Neuronal stem cell (in vitro differentiated cells): ENCODE results near the gene SCAMP2.
A peak's percentile ranks its signal among the peaks of the same experiment; 100 is the strongest.

Experiments used
- DNase-seq: peaks from one replicate; pipeline ENCODE4 v3.0.0-alpha.2; 2013; ENCODE audit warnings: low spot score
- H2AFZ ChIP-seq: one replicate; pipeline ENCODE4 v1.6.1; 2013; ENCODE audit warnings: mild to moderate bottlenecking, low read length, inconsistent platforms
- H2AK5ac ChIP-seq: 2 replicates; pipeline ENCODE4 v1.6.1; 2013; ENCODE audit warnings: low read depth, mild to moderate bottlenecking, inconsistent platforms, low read length, moderate library complexity, mixed read lengths
- H2BK120ac ChIP-seq: 2 replicates; pipeline ENCODE4 v1.6.1; 2013; ENCODE audit warnings: low read depth, mild to moderate bottlenecking, inconsistent platforms, low read length, moderate library complexity, mixed read lengths
- H2BK12ac ChIP-seq: one replicate; pipeline ENCODE4 v1.6.1; 2013; ENCODE audit warnings: low read length, inconsistent platforms
- H2BK15ac ChIP-seq: 2 replicates; pipeline ENCODE4 v1.6.1; 2013; ENCODE audit warnings: mild to moderate bottlenecking, low read length, inconsistent platforms, mixed read lengths
- H2BK5ac ChIP-seq: one replicate; pipeline ENCODE4 v1.6.1; 2013; ENCODE audit warnings: inconsistent platforms, mild to moderate bottlenecking, low read length, moderate library complexity
- H3K14ac ChIP-seq: one replicate; pipeline ENCODE4 v1.6.1; 2013; ENCODE audit warnings: low read length, inconsistent platforms
- H3K18ac ChIP-seq: 2 replicates; pipeline ENCODE4 v1.6.1; 2013; ENCODE audit warnings: low read length, inconsistent platforms
- H3K23ac ChIP-seq: 2 replicates; pipeline ENCODE4 v1.6.1; 2013; ENCODE audit warnings: low read depth, mild to moderate bottlenecking, mixed read lengths, low read length, inconsistent platforms; ENCODE audit not compliant: poor library complexity
- H3K27ac ChIP-seq: replicated peaks from 3 replicates; pipeline ENCODE4 v1.5.1; 2013; ENCODE audit warnings: low read length, inconsistent platforms
- H3K27me3 ChIP-seq, 3 experiments: 2 replicates each; pipeline ENCODE4 v1.6.1; 2013; ENCODE audit warnings: low read length in 3 of 3, mild to moderate bottlenecking in 2 of 3, inconsistent platforms in 1 of 3, low read depth in 1 of 3, mixed read lengths in 1 of 3, moderate library complexity in 1 of 3; ENCODE audit not compliant: control insufficient read depth in 3 of 3, insufficient read depth in 3 of 3
- H3K36me3 ChIP-seq, 2 donors: replicated peaks in 1 of 2; 2 replicates each; pipeline ENCODE4 v1.6.1; 2013; ENCODE audit warnings: low read length in 2 of 2; ENCODE audit not compliant: control insufficient read depth in 2 of 2, insufficient read depth in 2 of 2
- H3K4ac ChIP-seq: 2 replicates; pipeline ENCODE4 v1.6.1; 2013; ENCODE audit warnings: inconsistent platforms, mild to moderate bottlenecking, low read length, moderate library complexity
- H3K4me1 ChIP-seq, 2 donors: 1 replicate in 1 of 2; 2 replicates in 1 of 2; pipeline ENCODE4 v1.6.1; 2013; ENCODE audit warnings: low read length in 2 of 2, low read depth in 1 of 2; ENCODE audit not compliant: control insufficient read depth in 2 of 2, insufficient read depth in 1 of 2
- H3K4me2 ChIP-seq: one replicate; pipeline ENCODE4 v1.6.1; 2013; ENCODE audit warnings: mild to moderate bottlenecking, low read length, inconsistent platforms; ENCODE audit not compliant: insufficient read depth, poor library complexity, severe bottlenecking
- H3K4me3 ChIP-seq, 2 donors: 2 replicates each; pipeline ENCODE4 v1.5.1; 2013; ENCODE audit warnings: low read length in 2 of 2, mild to moderate bottlenecking in 2 of 2, inconsistent platforms in 1 of 2, moderate library complexity in 1 of 2
- H3K79me1 ChIP-seq: one replicate; pipeline ENCODE4 v1.6.1; 2013; ENCODE audit warnings: low read depth, mild to moderate bottlenecking, inconsistent platforms, low read length, moderate library complexity
- H3K9ac ChIP-seq: one replicate; pipeline ENCODE4 v1.6.1; 2013; ENCODE audit warnings: mild to moderate bottlenecking, low read depth, low read length, inconsistent platforms; ENCODE audit not compliant: poor library complexity
- H3K9me3 ChIP-seq, 2 donors: replicated peaks in 1 of 2; 2 replicates each; pipeline versions ENCODE3 to v1.6.1; 2013; ENCODE audit warnings: low read length in 2 of 2, mild to moderate bottlenecking in 2 of 2, inconsistent platforms in 1 of 2, low read depth in 1 of 2, mixed read lengths in 1 of 2, moderate library complexity in 1 of 2; ENCODE audit not compliant: control insufficient read depth in 2 of 2, insufficient read depth in 1 of 2
- H4K8ac ChIP-seq: one replicate; pipeline ENCODE4 v1.6.1; 2013; ENCODE audit warnings: low read depth, mild to moderate bottlenecking, inconsistent platforms, low read length, moderate library complexity
- H4K91ac ChIP-seq: one replicate; pipeline ENCODE4 v1.6.1; 2013; ENCODE audit warnings: low read length, low read depth, mild to moderate bottlenecking, inconsistent platforms; ENCODE audit not compliant: poor library complexity
- WGBS, 2 donors: extraction: QIAGEN DNeasy Blood & Tissue Kit; methylation state at CpG; one replicate each; pipeline ENCODE4 v1.1.7; 2013; ENCODE audit warnings: missing lambda C conversion rate in 2 of 2, mixed read lengths in 1 of 2; ENCODE audit not compliant: insufficient read length in 2 of 2, insufficient replicate concordance in 1 of 2; ENCODE audit errors: extremely low coverage in 2 of 2; 5-methylcytosine and 5-hydroxymethylcytosine counted together

The SCAMP2 gene

DNA sequence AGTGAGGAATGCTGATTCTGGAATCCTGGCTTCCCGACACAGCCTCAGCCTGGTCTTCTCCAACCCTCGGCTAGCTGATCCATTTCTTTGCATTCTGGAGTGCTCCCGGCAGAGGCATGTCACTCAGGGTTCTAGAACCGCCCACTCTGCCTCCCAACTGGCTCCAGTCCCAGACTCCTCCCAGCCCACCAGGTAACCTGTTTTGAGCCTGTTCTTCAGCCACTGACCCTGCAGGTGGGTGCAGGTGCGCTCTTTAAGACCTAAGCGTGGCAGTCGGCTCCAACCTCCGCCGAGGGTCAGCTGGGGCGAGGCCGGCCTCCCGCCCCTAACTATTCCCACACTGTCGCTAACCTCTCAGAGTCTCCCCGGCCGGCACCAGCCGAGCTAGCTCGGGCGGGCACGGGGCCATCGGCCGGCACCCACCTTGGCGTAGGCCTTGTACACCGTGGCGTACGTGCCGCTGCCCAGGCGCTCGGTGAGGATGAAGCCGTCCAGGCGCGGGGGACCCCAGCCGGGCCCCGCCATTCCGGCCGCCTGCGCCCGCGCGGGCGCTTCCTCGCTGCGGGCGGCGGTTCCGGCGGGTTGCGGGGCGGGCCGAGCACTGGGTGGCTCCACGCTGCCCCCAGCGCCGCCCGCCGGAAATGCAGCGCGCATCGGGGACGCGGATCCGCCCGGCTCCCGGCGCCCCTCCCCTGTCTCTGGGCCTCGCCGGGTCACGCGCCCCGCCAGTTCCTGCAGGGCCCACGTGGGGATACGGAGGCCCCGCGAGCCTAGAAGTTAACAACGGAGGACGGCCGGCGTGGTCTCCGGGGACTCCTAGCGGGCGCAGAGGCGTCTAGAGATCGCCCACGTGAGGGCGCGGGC lies 30.4 kb downstream of the SCAMP2 start, which contains the start of gene ULK3:
Gene ULK3 (minus strand): TSS at position 576 of the 864 bp plus-strand sequence. CDS start 51 bp downstream, at position 525.
- WGBS, 2 donors = no CpG with 5 or more reads among the region's 84 CpGs
- H3K14ac ChIP-seq = peak within 1 kb of the TSS; percentile 31

GRCh38 chr15:74841891-74842373 lies 31.2 kb downstream of the SCAMP2 start:
- no peaks in the 10 kb centered on the region for H3K9me3 ChIP-seq
- H3K23ac ChIP-seq = no peak overlapping the region
- H3K18ac ChIP-seq = no peak overlapping the region
- H3K79me1 ChIP-seq = peaks cover 3% of the 10 kb centered on the region
- H3K4me3 ChIP-seq = peak overlapping the region in 1 of 2 donors; percentile 90
- no peak overlapping the region for H3K4ac ChIP-seq
- no peak overlapping the region for H3K9ac ChIP-seq
- WGBS, 2 donors = no CpG with 5 or more reads among the region's 14 CpGs
- H4K8ac ChIP-seq = no peak overlapping the region
- peak overlapping the region; percentile 78 for H3K4me2 ChIP-seq
- peaks cover 6 to 12% of the 10 kb centered on the region in 2 donors for H3K4me1 ChIP-seq
- no peak overlapping the region for H3K14ac ChIP-seq
- H3K27ac ChIP-seq = no peak overlapping the region
- no peak overlapping the region for H2BK12ac ChIP-seq
- no peaks in the 10 kb centered on the region for H3K27me3 ChIP-seq
- H2AK5ac ChIP-seq = no peak overlapping the region
- H4K91ac ChIP-seq = no peak overlapping the region
- peaks cover 7 to 61% of the 10 kb centered on the region in 2 donors for H3K36me3 ChIP-seq
- H2AFZ ChIP-seq = no peak overlapping the region
- H2BK5ac ChIP-seq = no peak overlapping the region
- no peak for DNase-seq
- H2BK15ac ChIP-seq = no peak overlapping the region
- no peak overlapping the region for H2BK120ac ChIP-seq

More for the DNA sequence above, 30.4 kb downstream of the SCAMP2 start, which contains the start of gene ULK3:
- Histone ChIP-seq H4K8ac (no peak within 1 kb of the TSS), H3K27ac (peak within 1 kb of the TSS; percentile 23), H2BK120ac (no peak within 1 kb of the TSS), H2AK5ac (no peak within 1 kb of the TSS), H3K36me3 (peaks cover 7 to 65% of the 10 kb centered on the region in 2 donors), H3K79me1 (peaks cover 3% of the 10 kb centered on the region), H4K91ac (peak within 1 kb of the TSS; percentile 32), H3K27me3 (no peaks in the 10 kb centered on the region), H2BK5ac (peak within 1 kb of the TSS; percentile 87), H3K4me3 (peak within 1 kb of the TSS; percentile 90 to 97), H3K23ac (peak within 1 kb of the TSS; percentile 94), H2AFZ (peak within 1 kb of the TSS; percentile 97), H3K4ac (no peak within 1 kb of the TSS), H3K4me1 (peaks cover 6 to 12% of the 10 kb centered on the region in 2 donors), H3K18ac (peak within 1 kb of the TSS; percentile 98), H3K4me2 (peak within 1 kb of the TSS; percentile 78), H2BK15ac (peak within 1 kb of the TSS; percentile 83), H3K9ac (peak within 1 kb of the TSS; percentile 95), H2BK12ac (no peak within 1 kb of the TSS), H3K9me3 (no peaks in the 10 kb centered on the region)
- DNase-seq = peak; percentile 87

DNA sequence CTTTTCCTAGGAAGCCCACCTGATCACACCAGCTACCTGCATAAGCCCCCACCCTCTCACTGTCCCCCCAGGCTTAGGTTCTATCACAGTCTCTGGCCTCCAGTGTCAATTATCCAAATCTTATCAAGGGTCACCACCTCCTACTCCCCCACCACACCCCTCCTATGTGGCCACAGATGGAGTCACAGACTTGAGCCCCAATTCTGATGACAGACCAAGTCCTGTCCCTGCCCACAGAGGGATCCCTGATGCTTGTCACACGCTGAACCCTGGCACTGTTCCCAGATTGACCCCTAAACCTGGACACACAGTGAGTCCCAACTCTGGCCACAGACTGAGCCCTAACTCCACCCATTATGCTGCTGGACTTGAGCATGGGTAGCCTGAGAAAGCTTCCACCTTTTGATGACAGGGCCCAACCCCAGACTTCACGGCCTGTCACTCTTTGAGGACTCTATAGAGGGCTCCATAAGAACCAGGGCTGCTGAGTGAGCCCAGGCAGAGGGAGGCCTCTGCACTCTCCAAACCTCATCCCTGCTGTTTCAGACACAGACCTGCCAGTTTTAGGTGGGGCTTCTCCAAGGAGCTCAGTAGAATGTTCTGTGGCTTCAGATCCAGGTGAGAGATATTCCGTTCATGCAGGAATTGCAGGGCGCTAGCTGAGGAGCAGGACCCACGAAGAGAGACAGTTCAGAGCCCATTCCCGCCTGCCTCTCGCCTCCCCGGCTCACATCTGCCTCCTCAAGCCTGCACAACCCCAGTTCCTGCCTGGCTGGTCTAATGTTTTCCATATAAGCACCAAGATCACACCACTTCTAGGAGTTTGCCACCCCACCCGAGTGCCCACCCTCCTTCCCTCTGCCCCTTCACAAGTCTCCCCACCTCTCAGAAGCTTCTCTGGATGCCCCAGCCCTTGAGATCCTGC lies 32.1 kb downstream of the SCAMP2 start:
- Histone ChIP-seq H2BK15ac (no peak overlapping the region), H3K4ac (no peak overlapping the region), H2BK12ac (no peak overlapping the region), H2BK5ac (no peak overlapping the region), H2BK120ac (no peak overlapping the region), H3K18ac (no peak overlapping the region), H3K14ac (no peak overlapping the region), H3K4me3 (no peak overlapping the region), H3K27me3 (no peaks in the 10 kb centered on the region), H3K79me1 (peaks cover 3% of the 10 kb centered on the region), H3K27ac (no peak overlapping the region), H3K4me2 (no peak overlapping the region), H3K36me3 (peaks cover 7 to 67% of the 10 kb centered on the region in 2 donors), H4K8ac (no peak overlapping the region), H4K91ac (no peak overlapping the region), H2AFZ (no peak overlapping the region), H3K23ac (no peak overlapping the region), H3K9me3 (no peaks in the 10 kb centered on the region), H2AK5ac (no peak overlapping the region), H3K4me1 (peaks cover 6 to 12% of the 10 kb centered on the region in 2 donors), H3K9ac (no peak overlapping the region)
- DNase-seq = no peak
- WGBS, 2 donors = no CpG with 5 or more reads among the region's 9 CpGs
